H1 (cell line): ENCODE measurements around the gene SMARCA1.

Experiments
- EZH2 ChIP-seq: fragments of 200-600 bp; sonication (generic); IDR thresholded peaks from 2 replicates; pipeline ENCODE4 v1.7.1; 2012; ENCODE audit warnings: low read depth, mild to moderate bottlenecking, moderate library complexity, low read length, inconsistent platforms; ENCODE audit not compliant: severe bottlenecking
- HDAC2 ChIP-seq, 2 experiments: fragments of 300-600 bp in 1 of 2; sonication (generic) in 1 of 2; IDR thresholded peaks; 2 replicates each; pipeline ENCODE4 v1.6.1; 2011 to 2012; ENCODE audit warnings: low read depth in 2 of 2, low read length in 2 of 2, mild to moderate bottlenecking in 2 of 2, moderate library complexity in 2 of 2, borderline replicate concordance in 1 of 2, inconsistent platforms in 1 of 2
- POU5F1 ChIP-seq: IDR thresholded peaks from 2 replicates; pipeline ENCODE4 v1.6.1; 2011; ENCODE audit warnings: low read depth, mild to moderate bottlenecking, low read length, moderate library complexity
- SUZ12 ChIP-seq: fragments of 200-600 bp; sonication (generic); IDR thresholded peaks from 2 replicates; pipeline ENCODE4 v1.6.1; 2012; ENCODE audit warnings: mild to moderate bottlenecking, inconsistent platforms, low read length, moderate library complexity, mixed read lengths
- TF ChIP-seq, protein P1 (sequence below), 3 experiments: IDR thresholded peaks; 1 replicate in 2 of 3; 2 replicates in 1 of 3; pipeline versions ENCODE4 v1.5.1 to v1.6.1; 2011; ENCODE audit warnings: low read length in 3 of 3, mild to moderate bottlenecking in 3 of 3, inconsistent platforms in 2 of 3, low read depth in 1 of 3, moderate library complexity in 1 of 3; ENCODE audit not compliant: insufficient read depth in 1 of 3; ENCODE audit errors: control extremely low read depth in 1 of 3

DNA sequence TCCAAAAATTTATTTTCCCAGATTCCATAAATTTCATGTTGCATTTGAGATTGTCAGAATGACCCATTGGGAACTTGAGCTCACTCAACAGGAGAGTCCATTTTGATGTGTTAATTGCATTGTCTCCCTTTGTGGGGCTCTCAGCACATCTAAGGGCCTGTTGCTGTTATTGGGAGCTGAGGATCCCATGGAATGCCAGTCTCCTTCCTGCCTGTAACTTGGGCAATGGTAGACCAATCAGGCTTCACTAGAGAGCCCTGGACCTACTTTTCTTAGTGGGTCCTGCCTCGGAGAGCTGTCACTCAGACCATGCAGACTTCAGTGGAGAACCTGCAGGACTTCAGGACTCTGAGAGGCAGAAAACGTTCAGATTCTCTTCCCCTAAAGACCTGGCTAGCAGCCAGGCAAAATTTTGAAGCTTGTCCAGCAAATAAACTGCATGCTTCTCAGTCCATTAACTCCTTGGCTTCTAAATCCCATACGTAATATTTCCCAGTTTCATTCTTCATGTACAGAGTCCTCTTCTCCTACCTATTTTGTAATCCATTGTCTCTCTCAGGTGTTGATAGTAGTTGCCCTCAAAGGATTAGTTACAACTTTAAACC is 41.9 kb upstream of the SMARCA1 start:
- no peak for TF ChIP-seq SUZ12
- no peak for TF ChIP-seq HDAC2 (IDR thresholded peaks at IDR 0.05; ENCODE audit: borderline replicate concordance in 1 of 2, low read depth in 2 of 2, low read length in 2 of 2)
- TF ChIP-seq EZH2, result no peak
- TF ChIP-seq, protein P1, sequence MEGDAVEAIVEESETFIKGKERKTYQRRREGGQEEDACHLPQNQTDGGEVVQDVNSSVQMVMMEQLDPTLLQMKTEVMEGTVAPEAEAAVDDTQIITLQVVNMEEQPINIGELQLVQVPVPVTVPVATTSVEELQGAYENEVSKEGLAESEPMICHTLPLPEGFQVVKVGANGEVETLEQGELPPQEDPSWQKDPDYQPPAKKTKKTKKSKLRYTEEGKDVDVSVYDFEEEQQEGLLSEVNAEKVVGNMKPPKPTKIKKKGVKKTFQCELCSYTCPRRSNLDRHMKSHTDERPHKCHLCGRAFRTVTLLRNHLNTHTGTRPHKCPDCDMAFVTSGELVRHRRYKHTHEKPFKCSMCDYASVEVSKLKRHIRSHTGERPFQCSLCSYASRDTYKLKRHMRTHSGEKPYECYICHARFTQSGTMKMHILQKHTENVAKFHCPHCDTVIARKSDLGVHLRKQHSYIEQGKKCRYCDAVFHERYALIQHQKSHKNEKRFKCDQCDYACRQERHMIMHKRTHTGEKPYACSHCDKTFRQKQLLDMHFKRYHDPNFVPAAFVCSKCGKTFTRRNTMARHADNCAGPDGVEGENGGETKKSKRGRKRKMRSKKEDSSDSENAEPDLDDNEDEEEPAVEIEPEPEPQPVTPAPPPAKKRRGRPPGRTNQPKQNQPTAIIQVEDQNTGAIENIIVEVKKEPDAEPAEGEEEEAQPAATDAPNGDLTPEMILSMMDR (IDR thresholded peaks at IDR 0.05; ENCODE audit: control extremely low read depth in 1 of 3, insufficient read depth in 1 of 3, low read depth in 1 of 3, low read length in 3 of 3), result no peak
- no peak for TF ChIP-seq POU5F1
